Esophagus squamous epithelium (tissue), 5 donors: ENCODE data around the gene SRSF3. TPM values are rescaled to one million over a fixed set of nuclear protein-coding genes. Genes with fewer than 3 reads are reported as not detected.
"Not testable (repeated sequence)": the region's sequence is repeated elsewhere in the genome, so short reads cannot be mapped to it uniquely, and the experiment has no call there.

Source experiments
- DNase-seq: peaks from one replicate; lab custom pipeline; 2025; lab: John Stamatoyannopoulos, UW
- H3K27ac ChIP-seq, 4 donors: fragments of 200-600 bp; sonication (generic); one replicate each; pipeline ENCODE4 v1.5.1; 2016 to 2019; ENCODE audit warnings: mild to moderate bottlenecking in 1 of 4
- H3K27me3 ChIP-seq, 4 donors: fragments of 200-600 bp; sonication (generic); 1 replicate in 3 of 4; 2 replicates in 1 of 4; pipeline versions ENCODE4 v1.5.1 to v1.6.0; 2017 to 2021; ENCODE audit warnings: antibody characterized with exemption in 1 of 4
- H3K36me3 ChIP-seq, 3 donors: fragments of 200-600 bp; sonication (generic); one replicate each; pipeline ENCODE4 v1.5.1; 2016 to 2019
- H3K4me1 ChIP-seq, 3 donors: fragments of 200-600 bp; sonication (generic); one replicate each; pipeline ENCODE4 v1.5.1; 2017 to 2019
- H3K4me3 ChIP-seq, 4 donors: fragments of 200-600 bp; sonication (generic); 1 replicate in 3 of 4; 2 replicates in 1 of 4; pipeline ENCODE4 v1.5.1; 2016 to 2019; ENCODE audit warnings: mild to moderate bottlenecking in 2 of 4, moderate library complexity in 1 of 4
- H3K9me3 ChIP-seq, 3 donors: fragments of 200-600 bp; sonication (generic); one replicate each; pipeline ENCODE4 v1.5.1; 2016 to 2019
- CTCF ChIP-seq, 6 experiments: fragments of 450-650 bp in 4 of 6; fragments of 200-600 bp in 2 of 6; sonication (generic) in 2 of 6; IDR thresholded peaks; one replicate each; pipeline ENCODE4 v1.5.1; 2016 to 2019; ENCODE audit warnings: antibody characterized with exemption in 6 of 6, mild to moderate bottlenecking in 4 of 6, moderate library complexity in 4 of 6
- POLR2A ChIP-seq, 4 donors: fragments of 450-650 bp; IDR thresholded peaks; one replicate each; pipeline ENCODE4 v1.6.1; 2017; ENCODE audit warnings: antibody characterized with exemption in 4 of 4, mild to moderate bottlenecking in 4 of 4, moderate library complexity in 3 of 4
- WGBS, 2 donors: methylation state at CpG; one replicate each; pipeline ENCODE4 v1.1.5; 2018; 5-methylcytosine and 5-hydroxymethylcytosine counted together
- intact Hi-C: fragments of 100-400 bp; cut with DNase I; formaldehyde crosslinking; loops from one replicate; pipeline ENCODE4 v1.15.0; 2022
- total RNA-seq, 4 donors: library from RNA; depleted of rRNA; stranded (reverse); fragments of >200 nt; gene quantifications; one replicate each; pipeline ENCODE4 v1.1.0, GENCODE V29; 2016
- donor health status: DM: yes; HTN: yes; CAD: no.

The SRSF3 gene
- total RNA-seq, 4 donors from 2014 or later = 111 to 213 (median 185) TPM

GRCh38 chr6:36566418-36566905 is 27.7 kb upstream of the SRSF3 start:
- H3K4me1 ChIP-seq = no peaks in the 10 kb centered on the region
- intact Hi-C loops = no loop called here
- no peaks in the 10 kb centered on the region for H3K36me3 ChIP-seq
- TF ChIP-seq CTCF (IDR thresholded peaks at IDR 0.05) (no peak), POLR2A (IDR thresholded peaks at IDR 0.05) (no peak)
- H3K9me3 ChIP-seq = no peaks in the 10 kb centered on the region
- H3K27ac ChIP-seq = no peak overlapping the region
- WGBS, 2 donors = 67 to 83% methylated on average over 6 to 8 of the region's 8 CpGs
- no peak overlapping the region for H3K4me3 ChIP-seq
- DNase-seq = no peak
- H3K27me3 ChIP-seq = no peaks in the 10 kb centered on the region

- no peaks in the 10 kb centered on the region for H3K9me3 ChIP-seq
- no peaks in the 10 kb centered on the region for H3K4me1 ChIP-seq
- no peak overlapping the region for H3K27ac ChIP-seq
- WGBS, 2 donors = 79 to 84% methylated on average over 2 of the region's 2 CpGs
- DNase-seq = no peak
- intact Hi-C loops = no loop called here
- no peaks in the 10 kb centered on the region for H3K27me3 ChIP-seq
- no peak for TF ChIP-seq CTCF (IDR thresholded peaks at IDR 0.05)
- no peak for TF ChIP-seq POLR2A (IDR thresholded peaks at IDR 0.05)
- H3K4me3 ChIP-seq = no peak overlapping the region
- H3K36me3 ChIP-seq = no peaks in the 10 kb centered on the region
Observed at GRCh38 chr6:36570264-36570663, 23.9 kb upstream of the SRSF3 start.

- Histone ChIP-seq H3K4me1 (no peaks in the 10 kb centered on the region), H3K27ac (no peak overlapping the region), H3K36me3 (no peaks in the 10 kb centered on the region), H3K9me3 (no peaks in the 10 kb centered on the region), H3K27me3 (no peaks in the 10 kb centered on the region), H3K4me3 (no peak overlapping the region)
- DNase-seq = no peak
- intact Hi-C loops = no loop called here
- WGBS, 2 donors = 70 to 77% methylated on average over 4 of the region's 4 CpGs
- TF ChIP-seq CTCF (IDR thresholded peaks at IDR 0.05) (no peak), POLR2A (IDR thresholded peaks at IDR 0.05) (no peak)
Observed at GRCh38 chr6:36571122-36572043, 22.8 kb upstream of the SRSF3 start.

- DNase-seq, H3K27me3 ChIP-seq, H3K36me3 ChIP-seq, H3K9me3 ChIP-seq, intact Hi-C loops, H3K4me3 ChIP-seq, H3K27ac ChIP-seq: not testable (repeated sequence)
- H3K4me1 ChIP-seq = peaks cover 0 to 11% (median 6%) of the 10 kb centered on the region in 3 donors
- 84 to 86% methylated on average over 12 of the region's 12 CpGs for WGBS, 2 donors
Observed at GRCh38 chr6:36572353-36573311, 21.5 kb upstream of the SRSF3 start.

DNA sequence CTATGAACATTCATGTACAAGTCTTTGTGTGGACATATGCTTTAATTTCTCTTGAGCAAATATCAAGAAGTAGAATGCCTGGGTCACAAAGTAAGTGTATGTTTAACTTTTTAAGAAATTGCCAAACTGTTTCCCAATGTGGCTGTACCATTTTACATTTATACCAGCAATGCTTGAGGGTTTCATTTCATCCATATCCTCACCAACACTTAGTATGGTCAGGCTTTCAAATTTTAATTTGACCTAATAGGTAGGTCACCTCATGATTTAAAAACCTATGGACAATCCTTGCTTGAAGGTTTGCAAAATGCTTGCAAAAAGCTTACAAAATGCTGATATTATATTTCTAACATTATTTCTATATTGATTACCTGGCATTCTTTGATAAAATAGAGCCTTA is 19.5 kb upstream of the SRSF3 start:
- DNase-seq = no peak
- no peaks in the 10 kb centered on the region for H3K27me3 ChIP-seq
- peaks cover 0 to 31% (median 14%) of the 10 kb centered on the region in 3 donors for H3K4me1 ChIP-seq
- H3K36me3 ChIP-seq = no peaks in the 10 kb centered on the region
- intact Hi-C loops = no loop called here
- TF ChIP-seq CTCF (IDR thresholded peaks at IDR 0.05) = no peak
- no peak for TF ChIP-seq POLR2A (IDR thresholded peaks at IDR 0.05)
- no peak overlapping the region for H3K27ac ChIP-seq
- no peak overlapping the region for H3K4me3 ChIP-seq
- no peaks in the 10 kb centered on the region for H3K9me3 ChIP-seq
